HG03432 (cell line): Measurements from ENCODE around the gene AGPAT1.
"Not testable (repeated sequence)": the region's sequence is repeated elsewhere in the genome, so short reads cannot be mapped to it uniquely, and the experiment has no call there.

ENCODE experiments used
- ATAC-seq: cut with Tn5 transposase; IDR thresholded peaks from one replicate; pipeline ENCODE4 v1.9.1; 2021; ENCODE audit warnings: mild to moderate bottlenecking, moderate library complexity; ENCODE audit not compliant: unreplicated experiment

The AGPAT1 gene

DNA sequence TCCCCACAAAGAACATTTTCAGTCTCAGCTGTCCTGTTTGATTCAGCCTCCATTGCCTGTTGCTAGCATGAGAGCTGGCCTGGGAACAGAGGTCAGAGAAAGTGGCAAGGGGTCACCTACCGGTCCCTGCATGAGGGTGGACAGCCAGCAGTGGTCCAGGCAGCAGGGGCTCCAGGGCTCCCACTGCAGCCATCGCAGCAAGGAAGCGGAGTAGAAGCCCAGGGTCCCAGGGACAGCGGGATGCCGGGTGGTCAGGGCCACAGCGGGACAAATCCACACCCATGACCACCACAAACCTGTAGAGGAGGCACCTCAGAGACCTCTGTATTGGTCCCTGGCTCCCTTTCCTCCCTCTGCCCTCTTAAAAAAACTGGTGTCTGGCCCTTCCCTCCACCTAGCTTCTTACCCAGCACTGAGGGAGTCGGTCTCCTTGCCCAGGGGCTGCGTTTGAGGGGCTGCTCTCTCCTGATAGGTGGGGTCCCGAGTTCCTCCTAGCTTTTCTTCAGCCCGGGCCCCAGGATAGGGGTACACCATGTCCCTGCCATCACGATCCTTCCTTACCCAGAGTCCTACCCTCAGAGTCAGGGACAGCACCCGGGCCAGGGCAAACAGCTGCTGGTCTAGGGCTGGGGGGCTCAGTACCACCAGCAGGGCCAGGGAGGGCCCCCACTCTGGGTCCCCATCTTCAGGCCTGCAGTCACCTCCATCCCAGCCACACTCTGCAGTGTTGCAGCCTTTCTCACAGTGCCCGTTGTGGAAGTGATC, 25.0 kb upstream of the AGPAT1 start:
- no peak for ATAC-seq

DNA sequence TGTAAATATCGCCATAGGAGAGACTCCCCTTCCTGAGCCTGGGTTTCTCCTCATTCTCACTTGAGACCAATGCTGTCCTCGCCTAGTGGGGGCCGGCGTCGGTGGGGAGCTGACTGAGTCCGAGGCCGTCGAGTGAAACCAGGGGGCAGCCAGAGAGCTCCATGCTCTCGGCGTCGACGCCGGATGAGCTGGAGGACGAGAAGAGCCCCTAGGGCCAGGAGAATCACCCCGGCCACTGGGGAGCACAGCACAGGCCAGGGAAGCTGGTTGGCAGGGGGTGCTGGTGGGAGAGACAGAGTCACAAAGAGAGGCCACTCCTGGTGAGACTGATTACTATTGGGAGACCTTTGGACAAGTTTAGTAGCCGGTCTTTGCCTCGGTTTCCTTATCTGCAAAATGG, 23.0 kb upstream of the AGPAT1 start:
- ATAC-seq, result no peak

DNA sequence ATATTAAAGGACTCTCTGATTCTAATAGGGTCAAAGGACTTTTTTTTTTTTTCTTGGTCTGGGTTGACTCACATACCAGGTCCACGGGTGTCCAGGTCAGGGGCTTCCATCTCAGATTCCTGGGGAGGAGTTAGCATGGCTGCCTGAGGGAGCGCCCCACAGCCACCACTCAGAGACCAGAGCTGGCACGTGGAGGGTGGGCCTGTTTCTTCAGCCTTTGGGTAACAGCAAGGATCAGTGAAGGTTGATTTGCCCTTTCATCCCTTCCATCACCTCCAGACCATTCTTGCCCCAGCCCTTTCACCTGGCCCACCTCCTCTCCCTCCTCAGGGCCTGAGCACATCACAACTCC, 22.4 kb upstream of the AGPAT1 start:
- no peak for ATAC-seq

DNA sequence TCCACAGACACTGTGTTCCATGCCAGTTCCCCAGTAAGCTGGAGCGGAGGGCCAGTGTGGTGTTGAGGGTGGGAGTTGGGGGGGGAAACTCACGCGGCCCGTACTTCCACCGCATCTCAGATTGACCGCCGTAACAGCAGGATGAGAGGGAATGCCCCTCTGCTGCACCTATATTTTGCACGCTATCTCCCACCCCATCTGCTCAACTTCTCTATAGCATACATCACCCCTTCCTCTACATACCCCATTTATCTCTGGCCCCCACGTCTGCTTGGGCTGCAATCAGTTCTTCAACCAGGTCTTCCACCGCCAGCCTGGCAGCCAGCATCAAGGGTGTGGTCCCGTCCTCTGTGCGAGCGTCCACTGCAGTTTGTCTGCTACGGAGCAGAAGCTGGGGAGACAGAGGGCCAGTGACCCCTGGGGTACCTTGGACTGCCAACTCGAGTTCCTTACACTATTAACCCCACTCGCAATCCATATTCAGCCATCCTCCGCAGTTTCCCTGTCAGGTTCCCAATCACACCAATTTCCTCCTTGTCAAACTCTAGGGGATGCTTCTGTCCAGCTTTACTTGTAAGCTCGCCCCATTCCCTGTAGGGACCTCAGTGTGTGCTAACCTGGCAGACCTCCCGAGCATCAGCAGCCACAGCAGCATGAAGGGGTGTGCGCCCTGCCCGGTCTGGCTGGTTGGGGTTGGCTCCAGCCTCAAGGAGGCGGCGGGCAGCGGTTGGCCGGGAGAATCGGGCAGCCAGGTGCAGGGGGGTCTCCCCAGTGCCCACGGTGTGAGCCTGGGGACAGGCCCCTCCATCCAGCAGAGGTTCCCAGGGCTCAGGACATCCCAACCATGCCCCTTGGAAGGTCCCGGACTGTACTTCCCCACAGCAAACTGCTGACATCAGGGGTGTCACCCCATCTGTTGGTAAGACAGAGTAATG, 21.1 kb upstream of the AGPAT1 start:
- no peak for ATAC-seq

DNA sequence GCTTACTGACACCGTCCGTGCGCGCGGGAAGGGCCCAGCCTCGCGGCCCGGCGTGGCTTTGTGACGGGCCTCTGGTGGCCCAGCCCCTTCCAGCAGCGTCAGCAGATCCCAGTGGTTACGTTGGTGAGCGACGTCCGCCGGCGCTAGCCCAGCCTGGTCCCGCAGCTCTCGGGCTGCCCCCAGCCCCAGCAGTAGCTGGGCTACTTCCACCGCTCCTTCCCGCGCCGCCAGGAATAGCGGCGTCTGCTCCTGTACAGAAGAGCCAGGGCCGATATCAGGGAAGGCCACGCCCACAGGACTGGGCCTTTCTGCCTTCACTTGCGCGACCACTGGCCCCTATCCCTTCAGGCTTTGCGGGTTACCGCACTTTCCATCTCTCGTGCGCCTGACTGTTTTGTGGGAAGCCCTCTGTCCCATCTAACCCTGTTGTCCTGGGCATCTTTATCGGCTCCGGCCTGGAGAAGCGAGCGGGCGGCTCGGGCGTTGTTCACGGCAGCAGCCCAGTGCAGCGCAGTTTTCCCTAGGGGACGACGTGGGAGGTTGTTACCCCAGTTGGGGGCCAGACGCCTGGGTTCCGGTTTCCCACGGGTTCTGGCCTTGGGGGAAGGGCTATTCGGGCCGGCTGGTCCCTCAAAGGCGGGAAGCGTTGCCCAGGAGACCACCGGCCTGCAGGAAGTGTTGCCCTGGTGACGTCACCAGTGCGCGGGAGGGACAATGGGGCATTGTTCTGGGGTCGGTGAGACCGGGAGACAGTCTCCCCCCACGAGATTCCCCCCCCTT, 20.2 kb upstream of the AGPAT1 start:
- ATAC-seq, result peak; percentile 78

DNA sequence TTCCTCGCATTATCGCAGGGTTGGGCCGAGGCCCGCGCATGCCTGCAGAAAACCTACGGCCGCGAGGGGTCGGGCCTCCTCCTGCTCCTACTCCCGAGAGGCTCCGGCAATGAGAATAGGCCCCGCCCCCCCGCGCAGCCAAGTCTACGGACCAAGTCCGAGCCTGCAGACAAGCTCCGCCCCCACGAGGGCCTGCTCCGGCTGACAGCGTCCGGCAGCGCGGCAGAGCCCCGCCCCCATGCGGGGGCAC, 19.7 kb upstream of the AGPAT1 start:
- peak; percentile 76 for ATAC-seq

DNA sequence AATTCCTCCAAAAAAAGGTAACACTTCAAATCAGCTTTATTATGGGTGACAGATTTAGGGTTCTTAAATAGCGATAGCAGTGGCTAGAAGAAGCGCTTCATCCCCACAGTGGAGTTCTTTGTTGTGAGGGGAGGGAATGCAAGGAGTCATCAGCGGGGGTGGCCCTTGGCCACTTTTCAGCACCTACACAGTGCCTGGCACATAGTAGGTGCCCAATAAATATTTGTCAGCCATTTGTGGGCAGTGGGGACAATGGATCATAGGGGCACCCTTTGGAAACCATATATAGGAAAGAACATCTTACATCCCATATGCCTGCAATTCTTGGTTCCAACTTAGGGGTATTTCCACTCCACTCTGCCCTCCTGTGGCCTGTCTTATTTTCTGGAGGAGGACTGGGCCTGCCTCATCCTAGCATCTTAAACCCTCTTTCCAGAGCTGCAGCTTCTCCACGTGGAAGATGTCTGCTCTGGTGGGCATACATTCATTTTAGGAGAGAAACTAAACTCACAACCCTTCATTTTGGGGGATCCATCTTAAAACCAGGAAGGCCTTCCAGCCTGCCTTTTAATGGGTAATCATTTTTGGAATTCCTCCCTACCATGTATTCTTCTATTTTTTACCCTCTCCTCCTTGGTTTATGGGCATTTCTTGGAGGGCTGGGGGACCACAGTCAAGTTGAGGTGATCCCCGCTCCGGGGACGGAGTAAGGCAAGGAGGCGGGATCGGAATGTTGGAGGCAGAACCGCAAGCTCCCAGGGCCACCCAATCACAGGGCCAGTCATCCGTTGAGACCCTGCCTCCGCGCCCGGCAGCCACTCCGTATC, 19.2 kb upstream of the AGPAT1 start:
- no peak for ATAC-seq

DNA sequence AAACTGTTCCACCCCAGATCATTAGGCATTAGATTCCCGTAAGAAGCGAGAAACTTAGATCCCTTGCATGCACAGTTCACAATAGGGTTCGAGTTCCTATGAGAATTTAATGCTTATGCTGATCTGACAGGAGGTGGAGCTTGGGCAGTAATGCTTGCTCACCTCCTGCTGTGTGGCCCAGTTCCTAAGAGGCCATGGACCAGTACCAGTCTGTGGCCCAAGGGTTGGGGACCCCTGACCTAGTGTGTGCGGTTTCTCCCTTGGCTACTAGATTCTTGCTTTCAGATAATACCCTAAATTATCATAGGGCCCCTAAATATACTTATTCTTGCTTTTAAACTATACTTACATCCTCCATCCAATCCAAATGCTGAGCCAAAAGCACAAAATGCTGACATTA, 18.5 kb upstream of the AGPAT1 start:
- ATAC-seq, result no peak

DNA sequence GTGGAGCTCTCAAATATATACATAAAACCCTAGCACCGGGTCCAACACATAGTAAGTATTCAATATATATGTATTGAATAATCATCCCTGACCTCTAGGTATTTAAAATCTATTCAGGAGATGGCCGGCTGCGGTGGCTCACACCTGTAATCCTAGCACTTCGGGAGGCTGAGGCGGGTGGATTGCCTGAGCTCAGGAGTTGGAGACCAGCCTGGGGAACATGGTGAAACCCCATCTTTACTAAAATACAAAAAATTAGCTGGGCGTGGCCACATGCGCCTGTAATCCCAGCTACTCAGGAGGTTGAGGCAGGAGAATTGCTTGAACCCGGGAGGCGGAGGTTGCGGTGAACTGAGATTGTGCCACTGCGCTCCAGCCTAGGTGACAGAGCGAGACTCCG, 17.2 kb upstream of the AGPAT1 start:
- not testable (repeated sequence) for ATAC-seq

DNA sequence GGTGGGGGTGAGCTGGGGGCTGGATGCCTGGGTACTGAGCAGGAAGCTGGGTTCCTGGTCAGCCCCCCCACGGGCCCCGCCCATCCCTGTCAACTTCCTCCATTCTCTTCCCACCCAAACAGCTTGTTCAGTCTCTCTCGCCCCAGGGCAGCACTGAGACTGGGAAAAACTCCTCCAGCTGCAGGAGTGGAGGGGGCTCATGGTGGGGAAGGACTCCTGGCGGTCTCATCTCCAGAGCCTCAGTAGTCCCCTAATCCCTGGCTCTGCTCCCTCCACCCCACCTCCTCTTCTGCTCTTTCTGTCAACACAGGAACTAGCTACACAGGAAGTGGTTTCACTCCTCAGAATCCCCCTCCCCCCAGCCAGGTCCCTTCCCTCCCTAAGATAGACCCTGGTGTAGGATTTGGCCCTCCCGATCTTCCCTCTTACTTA, 16.7 kb upstream of the AGPAT1 start, which contains the start of gene GPSM3:
TSS of gene GPSM3 (minus strand) at position 36 of the 432 bp plus-strand sequence. CDS start 130 bp downstream, outside the sequence.
- no peak for ATAC-seq

DNA sequence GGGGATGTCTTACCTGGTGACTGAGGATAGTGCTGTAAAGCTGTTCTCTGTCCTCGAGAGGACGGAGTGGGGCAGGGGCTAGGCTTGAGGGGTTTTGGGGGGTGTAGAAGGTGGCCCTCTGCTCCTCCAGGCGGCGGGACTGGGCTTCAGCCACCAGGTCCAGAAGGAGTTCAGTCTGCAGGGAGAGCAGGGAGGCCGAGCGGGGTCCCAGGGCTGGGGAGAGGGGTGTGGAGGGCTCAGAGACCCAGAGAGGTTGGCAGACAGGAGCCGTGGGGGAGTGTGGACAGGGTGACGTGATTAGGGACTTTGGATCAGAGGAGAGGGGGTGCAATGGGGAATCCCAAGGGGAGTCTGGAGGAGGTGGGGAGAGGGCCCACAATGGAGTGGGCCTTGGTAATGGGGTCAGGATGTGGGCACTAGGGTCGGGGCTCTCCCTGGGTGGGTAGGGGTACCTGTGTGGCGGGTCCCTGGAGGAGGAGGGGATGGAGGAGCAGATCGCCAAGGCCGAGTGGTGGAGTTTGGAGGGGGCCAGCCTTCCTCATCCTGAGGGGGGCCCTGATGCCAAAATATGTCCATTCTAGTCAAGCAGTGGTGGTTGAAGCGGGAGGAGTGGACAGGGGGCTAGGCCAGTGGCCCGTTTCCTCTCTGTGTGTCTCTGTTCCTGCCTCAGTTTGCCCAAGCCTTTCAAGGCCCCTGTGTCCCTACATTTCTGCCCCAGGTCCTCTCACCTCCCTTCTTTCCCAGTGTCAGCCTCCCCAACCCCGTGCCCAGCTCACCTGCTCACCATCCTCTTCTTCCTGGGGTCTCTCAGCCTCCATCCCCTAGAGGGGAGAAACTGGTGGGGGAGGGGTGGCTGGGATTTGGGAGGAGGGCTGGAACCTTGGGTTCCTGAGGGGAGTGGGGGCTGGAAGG, 16.1 kb upstream of the AGPAT1 start:
- ATAC-seq, result no peak

DNA sequence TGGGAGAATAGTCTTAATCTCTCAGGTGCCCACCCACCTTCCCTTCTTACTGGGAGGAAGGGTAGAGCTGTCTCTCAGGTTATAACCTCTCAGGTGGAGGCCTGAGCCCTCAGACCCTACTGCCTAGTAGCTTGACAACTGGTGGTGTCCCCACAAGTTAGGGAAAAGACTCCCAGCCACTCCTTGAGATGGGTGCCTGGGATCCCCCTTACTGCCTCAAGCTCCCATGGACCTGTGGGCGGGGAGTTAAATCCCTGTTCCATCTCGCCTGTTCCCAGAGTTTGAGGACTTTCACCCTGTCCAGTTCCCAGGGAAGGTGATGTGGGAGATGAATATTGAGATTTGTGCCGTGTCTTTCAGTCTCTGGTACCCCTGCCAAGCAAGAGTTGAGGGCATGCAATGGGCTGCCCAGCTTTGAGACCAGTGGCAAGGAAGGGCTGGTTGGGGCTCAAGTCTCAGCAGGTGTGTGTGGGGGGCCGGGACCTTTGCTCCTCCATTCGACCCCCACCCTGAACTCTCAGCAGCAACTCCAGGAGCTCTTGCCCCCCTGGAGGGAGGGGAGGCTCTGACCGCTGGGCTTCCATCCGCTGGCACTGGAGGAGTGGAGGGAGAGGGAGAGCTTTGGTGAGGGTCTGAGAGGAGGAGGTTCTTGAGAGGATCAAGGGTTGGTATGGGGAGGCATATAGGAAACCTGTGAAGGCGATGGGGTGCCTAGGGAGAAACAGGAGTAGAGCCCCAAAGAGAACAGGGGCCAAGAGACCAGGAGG, 15.2 kb upstream of the AGPAT1 start:
- ATAC-seq, result no peak

DNA sequence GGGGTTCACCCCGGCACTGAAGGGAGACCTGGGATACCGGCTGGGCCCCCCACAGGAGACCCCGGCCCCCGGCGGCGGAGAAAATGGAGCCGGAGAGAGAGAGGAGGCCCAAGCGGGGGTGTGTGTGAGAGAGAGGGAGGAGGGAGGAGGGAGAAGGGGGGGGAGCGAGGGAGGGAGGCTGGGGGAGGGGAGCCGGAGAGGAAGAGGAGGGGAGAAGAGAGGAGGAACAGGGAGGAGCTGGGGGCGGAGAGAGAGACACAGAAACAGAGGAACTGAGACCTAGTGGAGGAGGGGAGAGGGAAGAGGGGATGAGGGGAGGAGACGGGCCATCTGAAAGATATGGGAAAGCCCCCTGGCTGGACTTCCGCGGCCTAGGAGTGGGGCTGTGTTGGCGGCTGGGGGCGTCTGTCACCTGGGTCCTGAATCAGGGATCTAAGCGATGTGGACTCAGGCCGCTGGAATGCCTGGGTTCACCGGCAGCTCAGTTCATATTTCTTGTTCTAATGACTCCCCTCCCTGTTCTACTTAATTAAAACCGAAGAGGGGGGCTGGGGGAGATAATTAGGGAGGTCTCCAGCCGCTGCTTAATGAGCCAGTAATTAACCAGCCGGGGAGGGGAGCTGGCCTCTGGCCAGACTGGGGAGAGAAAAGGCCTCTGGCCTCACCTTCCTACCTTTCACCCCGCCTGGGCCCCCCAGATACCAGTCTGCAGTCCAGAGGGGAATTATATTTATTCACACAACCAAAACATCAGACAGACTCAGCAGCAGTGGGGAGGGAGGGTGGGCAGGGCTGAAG, 14.4 kb upstream of the AGPAT1 start, which contains the start of gene PBX2:
TSS of gene PBX2 (minus strand) at position 149 of the 798 bp plus-strand sequence. CDS start 287 bp downstream, outside the sequence.
- peak; percentile 68 for ATAC-seq

DNA sequence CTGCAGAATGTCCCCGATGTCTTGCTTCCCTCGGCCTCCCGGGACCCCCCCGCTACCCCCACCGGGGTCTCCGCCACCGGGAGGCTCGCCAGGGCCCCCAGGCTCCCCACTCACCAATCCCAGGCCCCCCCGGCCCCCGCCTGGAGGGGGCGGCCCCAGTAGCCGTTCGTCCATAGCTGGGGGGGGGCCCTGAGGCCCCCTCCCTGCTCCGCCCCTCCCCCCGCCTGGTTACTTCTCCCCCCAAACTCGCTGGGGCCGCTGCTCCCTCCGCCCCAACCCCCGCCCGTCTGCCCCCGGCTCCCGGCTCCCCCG, 13.8 kb upstream of the AGPAT1 start:
- no peak for ATAC-seq

DNA sequence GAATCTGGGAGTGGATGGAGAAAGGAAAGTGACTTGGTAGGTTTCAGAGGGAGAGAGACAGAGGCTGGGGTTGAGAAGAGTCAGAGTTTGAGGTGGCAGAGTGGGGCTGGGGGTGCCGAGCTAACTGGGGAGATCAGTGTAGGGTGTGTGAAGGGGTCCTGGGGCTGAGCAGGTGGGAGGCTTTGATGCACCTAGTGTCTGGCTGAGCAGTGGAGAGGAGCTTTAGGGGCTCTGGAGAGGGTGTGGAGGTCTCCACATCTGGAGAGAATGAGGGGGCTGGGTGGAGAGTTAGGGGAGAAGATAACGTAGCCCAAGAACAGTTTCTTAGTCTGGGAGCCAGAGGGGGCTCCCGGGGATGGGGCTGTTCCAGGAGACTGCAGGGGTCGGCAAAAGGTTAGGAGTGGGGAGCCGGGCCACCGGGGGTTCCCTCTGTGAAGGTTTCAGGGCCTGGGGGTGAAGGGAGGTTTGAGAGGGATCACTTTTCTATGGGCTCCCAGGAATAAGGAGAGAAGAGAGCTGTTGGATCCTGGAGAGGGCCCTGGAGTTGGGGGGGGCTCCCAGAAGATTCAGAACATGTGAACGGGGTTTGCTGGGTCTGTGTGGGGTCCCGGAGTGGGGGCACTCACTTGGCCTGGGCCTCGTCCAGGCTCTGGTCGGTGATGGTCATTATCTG, 13.3 kb upstream of the AGPAT1 start:
- ATAC-seq, result no peak

DNA sequence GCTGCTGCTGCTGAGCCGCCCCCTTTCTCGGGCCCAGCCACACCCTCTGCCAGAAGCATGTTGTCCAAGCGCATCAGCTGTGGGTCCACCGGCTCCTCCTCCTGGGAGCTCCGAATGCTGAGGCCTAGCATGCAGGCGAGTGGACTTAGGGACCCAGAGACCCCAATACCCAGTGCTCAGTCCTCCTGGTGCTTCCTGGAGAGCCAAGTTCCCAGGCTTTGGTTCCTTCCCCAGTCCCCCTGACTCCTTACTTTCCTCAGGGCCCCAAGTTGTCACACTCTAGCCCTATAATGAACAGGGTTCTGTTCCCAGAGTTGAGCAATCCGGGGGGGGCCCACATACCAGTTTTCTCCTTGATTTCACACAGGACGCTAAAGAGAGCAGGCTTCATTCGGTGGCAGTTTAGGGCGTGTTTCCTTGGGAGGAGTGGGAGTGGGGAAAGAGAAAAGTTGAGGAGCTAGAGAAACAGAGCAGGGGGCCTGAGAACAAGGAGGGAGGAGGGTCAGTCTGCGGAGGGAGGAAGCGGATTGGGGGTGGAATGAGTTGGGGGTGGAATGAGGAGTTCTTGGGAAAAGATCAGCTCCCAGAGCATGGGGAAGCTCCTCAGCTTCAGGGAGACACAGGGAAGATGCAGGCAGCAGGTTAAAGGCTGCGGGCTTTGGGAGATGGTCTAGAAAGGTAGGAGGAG, 12.6 kb upstream of the AGPAT1 start:
- ATAC-seq, result no peak
